ENCODE measurements around the gene PFKL.

DNA sequence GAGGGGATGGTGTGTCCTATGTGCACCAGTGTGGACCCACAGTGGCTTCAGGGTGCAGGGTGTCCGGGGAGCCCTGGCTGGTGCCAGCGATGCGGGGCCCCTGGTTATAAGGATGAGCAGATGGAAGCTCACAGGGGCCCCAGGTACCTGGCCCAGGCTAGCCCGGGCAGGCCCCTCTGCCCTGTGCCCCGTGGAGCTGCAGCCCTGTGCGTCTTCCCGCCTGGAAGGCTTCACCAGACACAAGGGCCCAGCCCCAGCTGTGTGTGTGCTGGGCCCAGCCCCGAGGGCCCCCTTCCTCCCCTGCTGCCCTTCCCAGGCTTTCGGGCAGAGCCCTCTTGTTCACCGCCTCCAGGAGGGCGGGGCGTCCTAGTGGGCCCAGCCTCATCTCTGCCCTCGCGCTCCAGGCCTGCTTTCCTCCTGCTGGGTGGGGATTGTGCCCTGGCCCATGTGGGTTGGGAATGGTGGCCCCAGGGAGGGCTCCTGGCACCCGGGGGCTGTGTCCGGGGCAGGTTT, 15.9 kb downstream of the PFKL start:
- TF ChIP-seq, protein P1, sequence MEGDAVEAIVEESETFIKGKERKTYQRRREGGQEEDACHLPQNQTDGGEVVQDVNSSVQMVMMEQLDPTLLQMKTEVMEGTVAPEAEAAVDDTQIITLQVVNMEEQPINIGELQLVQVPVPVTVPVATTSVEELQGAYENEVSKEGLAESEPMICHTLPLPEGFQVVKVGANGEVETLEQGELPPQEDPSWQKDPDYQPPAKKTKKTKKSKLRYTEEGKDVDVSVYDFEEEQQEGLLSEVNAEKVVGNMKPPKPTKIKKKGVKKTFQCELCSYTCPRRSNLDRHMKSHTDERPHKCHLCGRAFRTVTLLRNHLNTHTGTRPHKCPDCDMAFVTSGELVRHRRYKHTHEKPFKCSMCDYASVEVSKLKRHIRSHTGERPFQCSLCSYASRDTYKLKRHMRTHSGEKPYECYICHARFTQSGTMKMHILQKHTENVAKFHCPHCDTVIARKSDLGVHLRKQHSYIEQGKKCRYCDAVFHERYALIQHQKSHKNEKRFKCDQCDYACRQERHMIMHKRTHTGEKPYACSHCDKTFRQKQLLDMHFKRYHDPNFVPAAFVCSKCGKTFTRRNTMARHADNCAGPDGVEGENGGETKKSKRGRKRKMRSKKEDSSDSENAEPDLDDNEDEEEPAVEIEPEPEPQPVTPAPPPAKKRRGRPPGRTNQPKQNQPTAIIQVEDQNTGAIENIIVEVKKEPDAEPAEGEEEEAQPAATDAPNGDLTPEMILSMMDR (IDR thresholded peaks at IDR 0.05) = no peak
- TF ChIP-seq POLR2A (IDR thresholded peaks at IDR 0.05) = no peak
